Astrocyte (in vitro differentiated cells and primary cell): ENCODE measurements around the gene PNPLA1.

ENCODE experiments used
- CTCF ChIP-seq: IDR thresholded peaks from 2 replicates; pipeline ENCODE4 v1.5.1; 2011; ENCODE audit warnings: low read depth, mild to moderate bottlenecking, inconsistent platforms, low read length, moderate library complexity; ENCODE audit not compliant: insufficient read depth
- EZH2 ChIP-seq: IDR thresholded peaks from 2 replicates; pipeline ENCODE4 v1.6.1; 2012; ENCODE audit warnings: mild to moderate bottlenecking, low read length, inconsistent platforms; ENCODE audit not compliant: insufficient read depth

DNA sequence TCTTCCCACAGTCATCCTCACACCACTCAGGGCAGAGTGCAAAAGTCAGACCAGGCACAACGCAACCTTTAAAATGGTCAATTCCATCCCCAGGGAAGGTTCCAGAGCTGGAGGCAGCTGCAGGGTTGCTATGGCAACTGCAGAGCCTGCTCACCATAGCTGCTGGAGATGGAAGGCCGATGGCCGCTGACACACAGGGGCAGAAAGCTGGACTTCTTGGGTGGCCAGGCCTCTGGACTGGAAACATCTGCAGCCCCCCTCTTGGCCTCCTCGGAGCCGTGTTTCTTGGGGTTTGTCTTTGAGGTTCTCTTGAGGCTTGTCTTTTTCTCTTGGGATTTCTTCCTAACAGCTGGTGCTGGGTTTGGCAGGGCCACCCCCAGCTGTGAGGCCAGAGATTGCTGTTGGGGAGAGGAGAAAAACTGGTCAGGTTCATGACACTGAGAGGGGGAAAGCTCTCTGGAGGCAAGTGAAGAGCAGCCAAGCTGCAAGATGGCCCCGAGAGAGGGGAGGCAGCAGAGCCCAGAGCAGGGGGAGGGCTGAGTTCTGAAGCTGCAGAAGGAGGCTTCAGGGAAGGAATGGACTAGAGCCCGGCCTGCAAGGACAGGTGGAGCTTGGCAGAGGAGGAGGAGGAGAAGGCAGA lies 56.6 kb downstream of the PNPLA1 start:
- TF ChIP-seq EZH2, result no peak
- no peak for TF ChIP-seq CTCF
